ENCODE measurements around the gene C20orf173. TPM values are rescaled to one million over a fixed set of nuclear protein-coding genes. Genes with fewer than 3 reads are reported as not detected.

The C20orf173 gene, protein sequence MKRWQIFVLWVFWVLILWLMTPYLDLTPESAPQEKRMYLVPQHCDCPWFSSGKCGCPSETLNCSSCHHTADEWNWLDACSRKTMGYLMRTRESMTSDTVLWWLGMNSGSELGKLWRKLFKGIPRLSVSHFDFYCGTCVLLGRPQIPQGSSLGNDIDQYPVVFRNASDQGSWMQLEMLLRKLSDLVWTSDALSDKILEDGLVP
- not detected for total RNA-seq

DNA sequence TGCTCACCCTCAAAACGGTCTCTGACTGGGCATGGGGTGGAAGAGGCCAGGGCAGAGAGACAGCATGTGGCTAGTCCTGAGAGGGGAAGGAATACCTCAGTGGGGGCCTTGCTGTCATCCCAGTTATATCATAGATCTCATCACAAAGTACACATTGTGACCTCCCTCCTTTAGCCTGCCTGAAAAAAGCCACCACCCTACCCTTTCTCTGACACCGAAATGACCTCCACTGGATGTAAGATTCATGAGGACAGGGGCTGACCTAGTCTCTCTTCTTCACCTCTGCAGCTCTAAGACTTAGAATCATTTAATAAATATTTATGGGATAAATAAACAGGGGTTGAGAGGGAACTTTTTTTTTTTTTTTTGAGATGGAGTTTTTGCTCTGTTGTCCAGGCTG is at the start of gene C20orf173:
C20orf173 (minus strand) TSS at position 101 of the 400 bp plus-strand sequence. CDS start 279 bp downstream, outside the sequence.
- no peak for TF ChIP-seq EP300 (IDR thresholded peaks at IDR 0.05)
- TF ChIP-seq, protein P1, sequence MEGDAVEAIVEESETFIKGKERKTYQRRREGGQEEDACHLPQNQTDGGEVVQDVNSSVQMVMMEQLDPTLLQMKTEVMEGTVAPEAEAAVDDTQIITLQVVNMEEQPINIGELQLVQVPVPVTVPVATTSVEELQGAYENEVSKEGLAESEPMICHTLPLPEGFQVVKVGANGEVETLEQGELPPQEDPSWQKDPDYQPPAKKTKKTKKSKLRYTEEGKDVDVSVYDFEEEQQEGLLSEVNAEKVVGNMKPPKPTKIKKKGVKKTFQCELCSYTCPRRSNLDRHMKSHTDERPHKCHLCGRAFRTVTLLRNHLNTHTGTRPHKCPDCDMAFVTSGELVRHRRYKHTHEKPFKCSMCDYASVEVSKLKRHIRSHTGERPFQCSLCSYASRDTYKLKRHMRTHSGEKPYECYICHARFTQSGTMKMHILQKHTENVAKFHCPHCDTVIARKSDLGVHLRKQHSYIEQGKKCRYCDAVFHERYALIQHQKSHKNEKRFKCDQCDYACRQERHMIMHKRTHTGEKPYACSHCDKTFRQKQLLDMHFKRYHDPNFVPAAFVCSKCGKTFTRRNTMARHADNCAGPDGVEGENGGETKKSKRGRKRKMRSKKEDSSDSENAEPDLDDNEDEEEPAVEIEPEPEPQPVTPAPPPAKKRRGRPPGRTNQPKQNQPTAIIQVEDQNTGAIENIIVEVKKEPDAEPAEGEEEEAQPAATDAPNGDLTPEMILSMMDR (IDR thresholded peaks at IDR 0.05): no peak
- TF ChIP-seq POLR2A (IDR thresholded peaks at IDR 0.05): no peak
- WGBS, 2 donors: 86 to 95% methylated on average over 2 of the region's 2 CpGs
- Histone ChIP-seq H3K9me3 (no peaks in the 10 kb centered on the region), H3K4me1 (no peaks in the 10 kb centered on the region), H3K4me3 (no peak within 1 kb of the TSS), H3K27ac (no peak within 1 kb of the TSS), H3K36me3 (no peaks in the 10 kb centered on the region), H3K27me3 (no peaks in the 10 kb centered on the region)
- no peak for DNase-seq (ENCODE audit: low spot score in 2 of 2)

DNA sequence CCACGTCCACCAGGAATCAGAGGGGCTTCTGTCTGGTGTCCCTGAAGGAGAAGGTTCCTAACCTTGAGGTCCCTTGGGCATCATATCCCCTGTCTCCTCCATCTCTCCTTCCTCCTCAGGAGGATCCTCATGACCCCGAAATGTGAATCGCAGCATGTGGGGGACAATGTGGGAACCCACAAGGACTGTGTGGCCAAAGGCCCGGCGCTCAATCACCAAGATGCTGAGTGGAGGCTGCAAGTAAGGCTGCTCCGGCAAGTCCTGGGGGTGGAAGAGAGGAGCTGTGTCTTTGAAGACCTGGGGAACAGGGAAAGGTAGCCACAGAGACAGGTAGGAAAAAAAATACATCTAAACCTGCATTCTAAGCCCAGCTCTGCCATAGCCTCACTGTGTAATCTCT is 49.7 kb upstream of the C20orf173 start:
- TF ChIP-seq POLR2A (IDR thresholded peaks at IDR 0.05) (no peak), EP300 (IDR thresholded peaks at IDR 0.05) (no peak)
- TF ChIP-seq, protein P1 (IDR thresholded peaks at IDR 0.05): no peak
- Histone ChIP-seq H3K4me3 (no peak overlapping the region), H3K4me1 (no peaks in the 10 kb centered on the region), H3K36me3 (no peaks in the 10 kb centered on the region), H3K27ac (no peak overlapping the region), H3K27me3 (no peaks in the 10 kb centered on the region), H3K9me3 (peaks cover 0 to 23% (median 0%) of the 10 kb centered on the region in 4 donors)
- 91 to 96% methylated on average over 6 of the region's 6 CpGs for WGBS, 2 donors
- DNase-seq (ENCODE audit: low spot score in 2 of 2): no peak

DNA sequence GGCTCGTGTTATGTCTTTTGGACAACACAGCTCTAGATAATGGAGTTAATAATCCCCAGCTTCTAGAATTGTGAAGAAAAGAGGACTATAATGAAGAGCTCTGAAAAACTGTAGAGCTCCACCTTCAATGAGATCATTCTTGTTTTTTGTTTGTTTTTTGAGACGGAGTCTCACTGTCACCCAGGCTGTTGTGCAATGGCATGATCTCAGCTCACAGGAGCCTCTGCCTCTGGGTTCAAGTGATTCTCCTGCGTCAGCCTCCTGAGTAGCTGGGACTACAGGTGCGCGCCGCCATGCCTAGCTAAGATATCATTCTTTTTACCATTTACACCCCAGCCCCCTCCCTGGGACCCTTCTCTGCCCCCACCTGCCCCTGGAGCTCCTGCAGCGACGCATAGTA is 49.0 kb upstream of the C20orf173 start:
- 81 to 85% methylated on average over 8 of the region's 8 CpGs for WGBS, 2 donors
- Histone ChIP-seq H3K36me3 (no peaks in the 10 kb centered on the region), H3K27ac (no peak overlapping the region), H3K4me3 (no peak overlapping the region), H3K27me3 (no peaks in the 10 kb centered on the region), H3K4me1 (no peaks in the 10 kb centered on the region), H3K9me3 (peaks cover 0 to 30% (median 0%) of the 10 kb centered on the region in 4 donors)
- DNase-seq (ENCODE audit: low spot score in 2 of 2): no peak
- TF ChIP-seq POLR2A (IDR thresholded peaks at IDR 0.05): no peak
- TF ChIP-seq, protein P1 (IDR thresholded peaks at IDR 0.05): no peak
- TF ChIP-seq EP300 (IDR thresholded peaks at IDR 0.05): no peak

DNA sequence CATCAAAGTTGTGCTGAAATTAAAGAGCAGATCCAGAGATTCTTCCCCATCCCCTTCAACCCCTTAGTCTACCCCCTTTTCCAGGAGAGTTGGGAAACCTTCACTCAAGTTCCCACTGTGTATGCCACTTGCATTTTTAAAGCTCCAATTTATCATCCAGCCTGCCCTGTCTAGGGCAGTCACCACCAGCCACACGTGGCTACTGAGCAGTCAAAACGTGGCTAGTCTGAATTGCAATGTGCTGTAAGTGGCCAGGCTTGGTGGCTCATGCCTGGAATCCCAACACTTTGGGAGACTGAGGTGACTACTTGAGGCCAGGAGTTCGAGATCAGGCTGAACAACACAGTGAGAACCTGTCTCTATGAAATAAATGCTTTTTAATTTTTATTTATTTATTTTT is 47.4 kb upstream of the C20orf173 start:
- no peak for TF ChIP-seq EP300 (IDR thresholded peaks at IDR 0.05)
- TF ChIP-seq, protein P1 (IDR thresholded peaks at IDR 0.05): no peak
- H3K27ac ChIP-seq: no peak overlapping the region
- H3K27me3 ChIP-seq: no peaks in the 10 kb centered on the region
- WGBS, 2 donors: 61 to 71% methylated on average over 3 of the region's 3 CpGs
- no peaks in the 10 kb centered on the region for H3K4me1 ChIP-seq
- no peak overlapping the region for H3K4me3 ChIP-seq
- no peak for DNase-seq (ENCODE audit: low spot score in 2 of 2)
- H3K9me3 ChIP-seq: peaks cover 0 to 36% (median 0%) of the 10 kb centered on the region in 4 donors
- H3K36me3 ChIP-seq: no peaks in the 10 kb centered on the region

DNA sequence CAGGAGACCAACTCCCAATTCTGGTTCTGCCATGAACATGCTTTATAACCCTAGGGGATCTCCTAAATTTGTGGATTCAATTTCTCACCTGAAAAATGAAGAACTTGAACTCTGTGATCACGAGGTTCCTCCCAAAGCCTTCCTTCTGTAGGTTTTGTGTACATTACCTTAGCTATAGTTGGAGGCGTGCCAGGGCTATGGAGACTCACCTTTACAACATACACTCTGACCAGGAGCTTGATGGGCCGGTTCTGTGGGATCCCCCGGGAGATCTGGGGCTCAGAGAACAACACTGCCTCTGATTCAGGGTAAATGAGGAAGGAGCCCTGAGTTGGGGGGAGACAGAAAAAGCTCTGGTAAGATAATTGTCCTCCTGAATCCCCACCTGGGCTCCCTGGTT is 46.5 kb upstream of the C20orf173 start:
- Histone ChIP-seq H3K27me3 (no peaks in the 10 kb centered on the region), H3K9me3 (peaks cover 0 to 27% (median 0%) of the 10 kb centered on the region in 4 donors), H3K4me1 (no peaks in the 10 kb centered on the region), H3K4me3 (no peak overlapping the region), H3K36me3 (no peaks in the 10 kb centered on the region), H3K27ac (no peak overlapping the region)
- WGBS, 2 donors: 75 to 78% methylated on average over 4 of the region's 4 CpGs
- no peak for DNase-seq (ENCODE audit: low spot score in 2 of 2)
- no peak for TF ChIP-seq EP300 (IDR thresholded peaks at IDR 0.05)
- no peak for TF ChIP-seq POLR2A (IDR thresholded peaks at IDR 0.05)
